Mesenchymal stem cell (in vitro differentiated cells and primary cell): ENCODE results near the gene HACE1. TPM values are rescaled to one million over a fixed set of nuclear protein-coding genes. Genes with fewer than 3 reads are reported as not detected.

Experiments used
- DNase-seq: peaks from one replicate; pipeline ENCODE4 v3.0.0-alpha.2; 2013
- H2AFZ ChIP-seq: one replicate; pipeline ENCODE4 v1.6.1; 2013; ENCODE audit warnings: low read depth, mild to moderate bottlenecking, control low read depth, inconsistent platforms, low read length, moderate library complexity
- H2AK5ac ChIP-seq: 2 replicates; pipeline ENCODE4 v1.6.1; 2013; ENCODE audit warnings: low read length, moderate library complexity, mild to moderate bottlenecking, inconsistent platforms; ENCODE audit not compliant: severe bottlenecking
- H2BK120ac ChIP-seq: one replicate; pipeline ENCODE4 v1.6.1; 2013; ENCODE audit warnings: low read depth, mild to moderate bottlenecking, inconsistent platforms, low read length, moderate library complexity
- H2BK12ac ChIP-seq, 2 experiments: one replicate each; pipeline ENCODE4 v1.6.1; 2013; ENCODE audit warnings: inconsistent platforms in 2 of 2, low read length in 2 of 2, mild to moderate bottlenecking in 2 of 2, moderate library complexity in 2 of 2, control low read depth in 1 of 2
- H2BK15ac ChIP-seq: one replicate; pipeline ENCODE4 v1.6.1; 2013; ENCODE audit warnings: mild to moderate bottlenecking, low read depth, inconsistent platforms; ENCODE audit not compliant: poor library complexity, severe bottlenecking
- H2BK5ac ChIP-seq: 2 replicates; pipeline ENCODE4 v1.6.1; 2013; ENCODE audit warnings: low read depth, mild to moderate bottlenecking, low read length, control low read depth, inconsistent platforms; ENCODE audit not compliant: poor library complexity, severe bottlenecking
- H3K14ac ChIP-seq, 2 experiments: one replicate each; pipeline ENCODE4 v1.6.1; 2013; ENCODE audit warnings: inconsistent platforms in 2 of 2, low read length in 2 of 2, control low read depth in 1 of 2, mild to moderate bottlenecking in 1 of 2, moderate library complexity in 1 of 2
- H3K18ac ChIP-seq, 2 experiments: one replicate each; pipeline ENCODE4 v1.6.1; 2013; ENCODE audit warnings: inconsistent platforms in 2 of 2, low read length in 2 of 2, control low read depth in 1 of 2, low read depth in 1 of 2, mild to moderate bottlenecking in 1 of 2
- H3K23ac ChIP-seq, 2 experiments: one replicate each; pipeline ENCODE4 v1.6.1; 2013; ENCODE audit warnings: inconsistent platforms in 2 of 2, low read length in 2 of 2, mild to moderate bottlenecking in 2 of 2, moderate library complexity in 2 of 2, control low read depth in 1 of 2
- H3K27ac ChIP-seq: 2 replicates; pipeline ENCODE4 v1.5.1; 2013; ENCODE audit warnings: mild to moderate bottlenecking, moderate library complexity, low read length, control low read depth, inconsistent platforms; ENCODE audit not compliant: poor library complexity, severe bottlenecking
- H3K27me3 ChIP-seq, 2 experiments: 2 replicates each; pipeline versions ENCODE4 v1.6.1 to v1.7.0; 2013; ENCODE audit warnings: low read length in 2 of 2, mild to moderate bottlenecking in 2 of 2, moderate library complexity in 2 of 2, control low read depth in 1 of 2, inconsistent platforms in 1 of 2; ENCODE audit not compliant: control insufficient read depth in 1 of 2, insufficient read depth in 1 of 2
- H3K36me3 ChIP-seq, 2 experiments: 2 replicates each; pipeline versions ENCODE4 v1.6.1 to v1.7.0; 2013; ENCODE audit warnings: low read length in 2 of 2, control low read depth in 1 of 2, inconsistent platforms in 1 of 2, low read depth in 1 of 2, mild to moderate bottlenecking in 1 of 2; ENCODE audit not compliant: insufficient read depth in 2 of 2, control insufficient read depth in 1 of 2
- H3K4ac ChIP-seq, 2 experiments: one replicate each; pipeline ENCODE4 v1.6.1; 2013; ENCODE audit warnings: inconsistent platforms in 2 of 2, low read length in 2 of 2, mild to moderate bottlenecking in 2 of 2, moderate library complexity in 2 of 2, control low read depth in 1 of 2, low read depth in 1 of 2
- H3K4me1 ChIP-seq: 2 replicates; pipeline ENCODE4 v1.6.1; 2013; ENCODE audit warnings: low read depth, low read length, control low read depth; ENCODE audit not compliant: control insufficient read depth, insufficient read depth
- H3K4me2 ChIP-seq: 2 replicates; pipeline ENCODE4 v1.6.1; 2013; ENCODE audit warnings: low read length, mild to moderate bottlenecking, inconsistent platforms; ENCODE audit not compliant: poor library complexity, severe bottlenecking
- H3K4me3 ChIP-seq, 2 experiments: 2 replicates each; pipeline versions ENCODE4 v1.5.1 to v1.7.0; 2013; ENCODE audit warnings: low read length in 2 of 2, mild to moderate bottlenecking in 2 of 2, control low read depth in 1 of 2, low read depth in 1 of 2; ENCODE audit not compliant: insufficient read depth in 1 of 2
- H3K79me1 ChIP-seq: replicated peaks from 2 replicates; pipeline ENCODE4 v1.6.1; 2013; ENCODE audit warnings: mild to moderate bottlenecking, control low read depth, low read length, inconsistent platforms; ENCODE audit not compliant: poor library complexity, severe bottlenecking
- H3K9ac ChIP-seq: 2 replicates; pipeline ENCODE4 v1.7.0; 2013; ENCODE audit warnings: mild to moderate bottlenecking, low read length, moderate library complexity
- H3K9me3 ChIP-seq: 2 replicates; pipeline ENCODE4 v1.7.0; 2013; ENCODE audit warnings: mild to moderate bottlenecking, low read length; ENCODE audit not compliant: control insufficient read depth
- H4K8ac ChIP-seq: one replicate; pipeline ENCODE4 v1.6.1; 2013; ENCODE audit warnings: inconsistent platforms, mild to moderate bottlenecking, low read length, moderate library complexity
- H4K91ac ChIP-seq: one replicate; pipeline ENCODE4 v1.6.1; 2013; ENCODE audit warnings: mild to moderate bottlenecking, low read length, inconsistent platforms
- WGBS: methylation state at CpG from one replicate; pipeline ENCODE4 v1.1.7; 2013; ENCODE audit warnings: mixed read lengths; 5-methylcytosine and 5-hydroxymethylcytosine counted together
- small RNA-seq: library from polyadenylated mRNA; stranded (forward); fragments of <200 nt; extraction: miRNeasy Mini kit (QIAGEN cat#:217004); gene quantifications from one replicate; pipeline ENCODE3, GENCODE V24; 2013; ENCODE audit warnings: low read depth

The HACE1 gene

DNA sequence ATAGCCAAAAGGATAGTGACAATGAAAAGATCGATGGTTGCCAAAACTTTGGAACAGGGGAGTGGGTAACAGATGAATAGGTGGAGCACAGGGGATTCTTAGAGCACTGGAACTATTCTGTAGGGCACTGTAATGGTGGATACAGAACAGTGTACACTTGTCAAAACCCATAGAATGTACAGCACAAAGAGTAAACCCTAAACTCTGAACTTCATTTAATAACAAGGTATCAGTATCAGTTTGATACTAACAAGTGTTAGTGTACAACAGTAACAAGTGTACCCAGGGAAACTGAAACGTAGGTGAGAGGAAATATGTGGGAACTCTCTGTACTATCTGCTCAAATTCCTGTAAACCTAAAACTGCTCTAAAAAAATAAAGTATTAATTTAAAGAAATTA lies 179.2 kb downstream of the HACE1 start:
- Histone ChIP-seq H4K91ac (no peak overlapping the region), H2AFZ (no peak overlapping the region), H3K27ac (no peak overlapping the region), H2AK5ac (no peak overlapping the region), H3K4me1 (no peaks in the 10 kb centered on the region), H2BK15ac (no peak overlapping the region), H3K4me2 (no peak overlapping the region), H3K4ac (no peak overlapping the region), H3K27me3 (no peaks in the 10 kb centered on the region), H3K79me1 (no peaks in the 10 kb centered on the region), H3K14ac (no peak overlapping the region), H3K18ac (no peak overlapping the region), H3K9me3 (peaks cover 5% of the 10 kb centered on the region), H2BK5ac (no peak overlapping the region), H4K8ac (no peak overlapping the region), H3K36me3 (no peaks in the 10 kb centered on the region), H3K4me3 (no peak overlapping the region), H3K9ac (no peak overlapping the region), H2BK12ac (no peak overlapping the region), H2BK120ac (no peak overlapping the region), H3K23ac (no peak overlapping the region)
- no peak for DNase-seq
- 100% methylated on average over 1 of the region's 2 CpGs for WGBS

- Histone ChIP-seq H3K27ac (no peak overlapping the region), H2AK5ac (no peak overlapping the region)
- no peak for DNase-seq
These were observed 179.7 kb downstream of the HACE1 start for GRCh38 chr6:104679971-104680370.

More at GRCh38 chr6:104679971-104680370, 179.7 kb downstream of the HACE1 start:
- no CpG with 5 or more reads among the region's 1 CpG for WGBS
- Histone ChIP-seq H2BK5ac (no peak overlapping the region), H3K79me1 (no peaks in the 10 kb centered on the region), H3K9ac (no peak overlapping the region), H4K8ac (no peak overlapping the region), H4K91ac (no peak overlapping the region), H2BK12ac (no peak overlapping the region), H3K9me3 (peaks cover 5% of the 10 kb centered on the region), H2BK15ac (no peak overlapping the region), H3K23ac (no peak overlapping the region), H3K4me2 (no peak overlapping the region), H3K27me3 (no peaks in the 10 kb centered on the region), H2AFZ (no peak overlapping the region), H3K36me3 (no peaks in the 10 kb centered on the region), H3K4ac (no peak overlapping the region), H3K4me1 (no peaks in the 10 kb centered on the region), H3K4me3 (no peak overlapping the region), H2BK120ac (no peak overlapping the region), H3K18ac (no peak overlapping the region), H3K14ac (no peak overlapping the region)

Small RNA genes within 50 kb of the gene (small RNA-seq; reads per million reads assigned to genes)
- gene RNU6-897P, result not detected
